ENCODE data around the gene OR10J5.
"Not testable (repeated sequence)": the region's sequence is repeated elsewhere in the genome, so short reads cannot be mapped to it uniquely, and the experiment has no call there.

The OR10J5 gene

GRCh38 chr1:159509440-159510228 lies 26.2 kb downstream of the OR10J5 start:
- no peaks in the 10 kb centered on the region for H3K4me1 ChIP-seq (ENCODE audit: insufficient read depth, insufficient read length)
- no peaks in the 10 kb centered on the region for H3K36me3 ChIP-seq (ENCODE audit: insufficient read depth, insufficient read length, low read length)
- no peak overlapping the region for H3K9ac ChIP-seq (ENCODE audit: insufficient read length, low read depth)
- no peak for TF ChIP-seq YY1 (IDR thresholded peaks at IDR 0.05; ENCODE audit: insufficient read depth, insufficient read length)
- no peak for TF ChIP-seq SUZ12 (IDR thresholded peaks at IDR 0.05; ENCODE audit: extremely low read depth, insufficient read depth, insufficient read length)
- TF ChIP-seq ZNF274 (IDR thresholded peaks at IDR 0.05; ENCODE audit: low read depth, low read length), result no peak
- no peak overlapping the region for H3K4me3 ChIP-seq (ENCODE audit: insufficient read length, low read depth)
- DNase-seq (ENCODE audit: low read depth, low spot score), result no peak
- no peaks in the 10 kb centered on the region for H3K9me3 ChIP-seq (ENCODE audit: insufficient read depth, low read length)
- H3K27me3 ChIP-seq (ENCODE audit: insufficient read depth, insufficient read length), result no peaks in the 10 kb centered on the region

GRCh38 chr1:159508951-159509350 lies 26.9 kb downstream of the OR10J5 start:
- no peak for DNase-seq (ENCODE audit: low read depth, low spot score)
- Histone ChIP-seq H3K4me1 (ENCODE audit: insufficient read depth, insufficient read length) (no peaks in the 10 kb centered on the region), H3K36me3 (ENCODE audit: insufficient read depth, insufficient read length, low read length) (no peaks in the 10 kb centered on the region), H3K9me3 (ENCODE audit: insufficient read depth, low read length) (no peaks in the 10 kb centered on the region), H3K4me3 (ENCODE audit: insufficient read length, low read depth) (no peak overlapping the region), H3K9ac (ENCODE audit: insufficient read length, low read depth) (no peak overlapping the region), H3K27me3 (ENCODE audit: insufficient read depth, insufficient read length) (no peaks in the 10 kb centered on the region)
- no peak for TF ChIP-seq SUZ12 (IDR thresholded peaks at IDR 0.05; ENCODE audit: extremely low read depth, insufficient read depth, insufficient read length)
- TF ChIP-seq ZNF274 (IDR thresholded peaks at IDR 0.05; ENCODE audit: low read depth, low read length), result no peak
- TF ChIP-seq YY1 (IDR thresholded peaks at IDR 0.05; ENCODE audit: insufficient read depth, insufficient read length), result no peak

GRCh38 chr1:159505676-159506075 lies 30.1 kb downstream of the OR10J5 start:
- Histone ChIP-seq H3K4me1 (ENCODE audit: insufficient read depth, insufficient read length) (no peaks in the 10 kb centered on the region), H3K36me3 (ENCODE audit: insufficient read depth, insufficient read length, low read length) (no peaks in the 10 kb centered on the region), H3K27me3 (ENCODE audit: insufficient read depth, insufficient read length) (no peaks in the 10 kb centered on the region), H3K9ac (ENCODE audit: insufficient read length, low read depth) (no peak overlapping the region), H3K4me3 (ENCODE audit: insufficient read length, low read depth) (no peak overlapping the region), H3K9me3 (ENCODE audit: insufficient read depth, low read length) (no peaks in the 10 kb centered on the region)
- TF ChIP-seq YY1 (IDR thresholded peaks at IDR 0.05; ENCODE audit: insufficient read depth, insufficient read length), result no peak
- TF ChIP-seq ZNF274 (IDR thresholded peaks at IDR 0.05; ENCODE audit: low read depth, low read length), result no peak
- no peak for TF ChIP-seq SUZ12 (IDR thresholded peaks at IDR 0.05; ENCODE audit: extremely low read depth, insufficient read depth, insufficient read length)
- DNase-seq (ENCODE audit: low read depth, low spot score), result no peak

- no peak for DNase-seq (ENCODE audit: low read depth, low spot score)
- Histone ChIP-seq H3K4me3 (ENCODE audit: insufficient read length, low read depth) (no peak overlapping the region), H3K9ac (ENCODE audit: insufficient read length, low read depth) (no peak overlapping the region), H3K27me3 (ENCODE audit: insufficient read depth, insufficient read length) (no peaks in the 10 kb centered on the region), H3K4me1 (ENCODE audit: insufficient read depth, insufficient read length) (no peaks in the 10 kb centered on the region), H3K9me3 (ENCODE audit: insufficient read depth, low read length) (no peaks in the 10 kb centered on the region), H3K36me3 (ENCODE audit: insufficient read depth, insufficient read length, low read length) (no peaks in the 10 kb centered on the region)
- TF ChIP-seq ZNF274 (IDR thresholded peaks at IDR 0.05; ENCODE audit: low read depth, low read length), result no peak
These were observed 34.7 kb downstream of the OR10J5 start for GRCh38 chr1:159501082-159501481.

GRCh38 chr1:159494513-159495210 lies 41.1 kb downstream of the OR10J5 start:
- not testable (repeated sequence) for H3K9me3 ChIP-seq (ENCODE audit: insufficient read depth, low read length); H3K4me3 ChIP-seq (ENCODE audit: insufficient read length, low read depth); H3K9ac ChIP-seq (ENCODE audit: insufficient read length, low read depth); H3K4me1 ChIP-seq (ENCODE audit: insufficient read depth, insufficient read length); H3K36me3 ChIP-seq (ENCODE audit: insufficient read depth, insufficient read length, low read length); H3K27me3 ChIP-seq (ENCODE audit: insufficient read depth, insufficient read length); DNase-seq (ENCODE audit: low read depth, low spot score)

- Histone ChIP-seq H3K36me3 (ENCODE audit: insufficient read depth, insufficient read length, low read length) (no peaks in the 10 kb centered on the region), H3K4me3 (ENCODE audit: insufficient read length, low read depth) (no peak overlapping the region), H3K9me3 (ENCODE audit: insufficient read depth, low read length) (no peaks in the 10 kb centered on the region), H3K4me1 (ENCODE audit: insufficient read depth, insufficient read length) (no peaks in the 10 kb centered on the region), H3K9ac (ENCODE audit: insufficient read length, low read depth) (no peak overlapping the region), H3K27me3 (ENCODE audit: insufficient read depth, insufficient read length) (no peaks in the 10 kb centered on the region)
- no peak for DNase-seq (ENCODE audit: low read depth, low spot score)
- TF ChIP-seq ZNF274 (IDR thresholded peaks at IDR 0.05; ENCODE audit: low read depth, low read length) (no peak), YY1 (IDR thresholded peaks at IDR 0.05; ENCODE audit: insufficient read depth, insufficient read length) (no peak), SUZ12 (IDR thresholded peaks at IDR 0.05; ENCODE audit: extremely low read depth, insufficient read depth, insufficient read length) (no peak)
These were observed 42.5 kb downstream of the OR10J5 start for GRCh38 chr1:159493354-159493753.

- Histone ChIP-seq H3K9me3 (ENCODE audit: insufficient read depth, low read length) (no peaks in the 10 kb centered on the region), H3K4me1 (ENCODE audit: insufficient read depth, insufficient read length) (no peaks in the 10 kb centered on the region), H3K4me3 (ENCODE audit: insufficient read length, low read depth) (no peak overlapping the region), H3K36me3 (ENCODE audit: insufficient read depth, insufficient read length, low read length) (no peaks in the 10 kb centered on the region), H3K9ac (ENCODE audit: insufficient read length, low read depth) (no peak overlapping the region), H3K27me3 (ENCODE audit: insufficient read depth, insufficient read length) (no peaks in the 10 kb centered on the region)
- no peak for TF ChIP-seq ZNF274 (IDR thresholded peaks at IDR 0.05; ENCODE audit: low read depth, low read length)
- no peak for TF ChIP-seq SUZ12 (IDR thresholded peaks at IDR 0.05; ENCODE audit: extremely low read depth, insufficient read depth, insufficient read length)
- no peak for TF ChIP-seq YY1 (IDR thresholded peaks at IDR 0.05; ENCODE audit: insufficient read depth, insufficient read length)
- no peak for DNase-seq (ENCODE audit: low read depth, low spot score)
These were observed 43.1 kb downstream of the OR10J5 start for GRCh38 chr1:159492575-159493323.
